Activated CD4-positive, alpha-beta T cell treated with anti-CD3 and anti-CD28 coated beads, Interleukin-2, Interleukin-4, amounts not matched to agents 100 ng/mL and 50 ng/mL, durations not matched to agents 16 hours and 8 hours (primary cell): ENCODE results near the gene TTYH2.
A peak's percentile ranks its signal among the peaks of the same experiment; 100 is the strongest.
"Not testable (repeated sequence)": the region's sequence is repeated elsewhere in the genome, so short reads cannot be mapped to it uniquely, and the experiment has no call there.

Experiments used
- DNase-seq: peaks from one replicate; pipeline ENCODE4 v3.0.0-alpha.2; 2020; ENCODE audit warnings: low spot score

Gene TTYH2

DNA sequence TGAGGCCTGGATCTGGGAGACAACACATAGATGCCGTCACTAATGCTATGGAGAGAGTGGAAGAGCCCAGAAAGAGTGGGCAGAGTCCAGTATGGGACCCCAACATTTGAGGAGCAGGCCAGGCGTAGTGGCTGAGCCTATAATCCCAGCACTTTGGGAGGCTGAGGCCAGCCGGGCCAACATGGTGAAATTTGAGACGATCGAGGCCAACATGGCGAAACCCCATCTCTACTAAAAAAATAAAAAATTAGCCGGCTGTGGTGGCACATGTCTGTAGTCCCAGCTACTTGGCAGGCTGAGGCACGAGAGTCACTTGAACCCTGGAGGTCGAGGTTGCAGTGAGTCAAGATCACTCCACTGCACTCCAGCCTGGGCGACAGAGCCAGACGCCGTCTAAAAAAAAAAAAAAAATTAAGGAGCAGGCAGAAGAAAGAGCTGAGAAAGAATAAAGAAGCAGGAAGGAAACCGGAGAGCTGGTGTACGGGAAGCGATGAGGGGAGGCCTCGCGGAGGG is 54.7 kb downstream of the TTYH2 start:
- no peak for DNase-seq

DNA sequence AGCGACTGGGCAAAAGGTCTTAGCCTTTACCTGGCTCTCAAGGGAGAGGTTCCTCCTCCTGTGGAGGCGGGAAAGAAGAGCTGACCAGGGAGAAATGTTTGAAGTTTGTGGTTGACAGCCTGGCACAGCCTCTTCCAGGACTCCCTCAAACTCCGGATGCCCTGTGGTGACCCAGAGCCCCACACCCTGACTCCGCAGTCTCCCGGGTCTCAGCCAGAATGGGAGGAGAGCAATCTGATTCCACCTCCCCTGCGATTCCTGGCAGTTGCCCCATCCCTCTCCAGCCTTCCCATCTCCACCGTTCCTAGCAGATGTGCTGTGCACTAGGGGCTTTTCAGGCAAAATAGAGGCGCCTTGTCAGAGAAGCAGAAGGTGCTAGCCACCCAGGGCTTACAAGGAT is 55.2 kb downstream of the TTYH2 start:
- DNase-seq = no peak

DNA sequence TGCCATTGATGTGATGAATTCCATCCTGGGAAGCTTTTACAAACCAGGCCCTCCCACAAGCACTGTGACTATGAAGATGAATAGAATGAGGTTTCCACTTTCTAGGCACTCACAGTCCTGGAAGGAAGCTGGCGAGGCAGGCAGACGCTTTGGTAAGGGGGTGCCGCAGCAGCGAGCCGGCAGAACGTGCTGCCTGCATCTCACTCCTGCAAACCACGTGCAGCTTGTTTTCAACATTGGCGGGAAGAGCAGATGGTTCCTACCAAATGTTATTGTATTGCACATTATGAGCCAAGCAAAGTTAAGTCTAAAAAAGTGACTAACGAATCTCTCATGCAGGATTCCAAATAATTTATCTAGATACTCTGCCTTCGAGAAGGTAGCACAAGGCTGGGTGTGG is 57.0 kb downstream of the TTYH2 start:
- no peak for DNase-seq

DNA sequence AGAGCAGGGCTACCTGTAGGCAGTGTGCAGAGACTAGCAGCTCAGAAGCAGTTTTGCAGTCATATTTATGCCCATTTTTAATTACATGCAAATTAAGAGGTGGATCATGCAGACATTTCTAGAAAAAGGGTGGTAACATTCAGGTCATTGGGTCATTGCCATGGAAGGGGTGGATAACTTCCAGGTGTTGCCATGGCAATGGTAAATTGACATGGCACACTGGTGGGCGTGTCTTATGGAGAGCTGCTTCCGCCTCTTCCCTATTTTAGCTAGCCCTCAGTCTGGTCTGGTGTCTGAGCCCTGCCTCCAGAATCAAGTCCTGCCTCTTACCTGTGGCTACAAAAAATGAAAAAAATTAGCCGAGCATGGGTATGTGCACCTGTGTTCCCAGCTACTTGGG is 57.9 kb downstream of the TTYH2 start:
- DNase-seq = no peak

DNA sequence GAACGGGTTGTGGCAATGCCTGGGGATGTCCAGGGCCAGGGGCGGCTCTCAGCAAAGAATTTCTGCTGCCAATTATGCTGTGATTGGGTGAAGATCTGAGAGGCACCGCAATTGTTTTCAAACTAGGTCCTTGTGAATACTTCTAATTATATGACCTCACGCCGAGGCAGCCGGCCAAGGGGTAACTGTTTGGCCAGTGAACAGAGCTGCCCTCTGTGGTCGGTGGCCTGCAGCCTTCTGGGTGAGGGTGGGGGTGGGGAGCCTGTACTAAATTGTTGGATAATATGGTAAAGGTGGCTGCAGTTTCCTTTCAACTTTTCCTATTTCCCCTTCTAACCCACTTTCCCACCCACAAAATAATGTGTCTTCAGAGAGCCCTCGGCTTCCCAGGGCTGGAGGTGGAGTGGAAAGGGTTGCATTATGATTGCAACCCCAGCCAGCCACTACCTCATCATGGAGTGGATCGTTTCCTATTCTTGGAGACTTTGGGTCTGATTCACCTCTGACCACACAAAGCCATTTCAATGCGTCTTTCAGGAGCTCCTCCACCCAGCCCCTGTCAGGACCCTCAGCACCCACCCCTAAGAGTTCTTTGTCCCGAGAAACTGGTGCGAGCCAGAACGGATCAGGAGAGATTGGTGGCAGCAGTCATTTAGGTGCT is 58.7 kb downstream of the TTYH2 start:
- no peak for DNase-seq

DNA sequence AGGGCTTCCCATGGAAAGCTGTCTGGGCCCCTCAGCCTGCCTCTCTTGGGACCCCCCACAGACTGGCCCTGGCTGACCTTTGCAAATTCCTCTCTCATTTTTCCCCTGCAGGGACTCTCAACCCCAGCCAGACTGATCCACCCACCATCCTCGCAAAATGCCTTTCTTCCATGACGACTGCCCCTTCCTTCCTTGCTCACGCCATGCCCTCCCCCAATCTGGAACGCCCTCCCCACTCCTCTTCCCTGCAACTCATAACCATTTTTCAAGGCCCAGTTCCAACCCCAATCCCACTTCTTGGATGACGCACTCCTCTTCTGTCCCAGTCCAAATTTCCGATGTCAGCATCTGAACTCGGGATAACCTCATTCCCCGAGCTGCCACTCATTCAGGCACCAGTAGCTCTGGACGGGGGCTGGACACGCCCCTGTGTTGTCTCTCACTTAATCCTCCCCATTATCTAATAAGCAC is 59.4 kb downstream of the TTYH2 start:
- no peak for DNase-seq

DNA sequence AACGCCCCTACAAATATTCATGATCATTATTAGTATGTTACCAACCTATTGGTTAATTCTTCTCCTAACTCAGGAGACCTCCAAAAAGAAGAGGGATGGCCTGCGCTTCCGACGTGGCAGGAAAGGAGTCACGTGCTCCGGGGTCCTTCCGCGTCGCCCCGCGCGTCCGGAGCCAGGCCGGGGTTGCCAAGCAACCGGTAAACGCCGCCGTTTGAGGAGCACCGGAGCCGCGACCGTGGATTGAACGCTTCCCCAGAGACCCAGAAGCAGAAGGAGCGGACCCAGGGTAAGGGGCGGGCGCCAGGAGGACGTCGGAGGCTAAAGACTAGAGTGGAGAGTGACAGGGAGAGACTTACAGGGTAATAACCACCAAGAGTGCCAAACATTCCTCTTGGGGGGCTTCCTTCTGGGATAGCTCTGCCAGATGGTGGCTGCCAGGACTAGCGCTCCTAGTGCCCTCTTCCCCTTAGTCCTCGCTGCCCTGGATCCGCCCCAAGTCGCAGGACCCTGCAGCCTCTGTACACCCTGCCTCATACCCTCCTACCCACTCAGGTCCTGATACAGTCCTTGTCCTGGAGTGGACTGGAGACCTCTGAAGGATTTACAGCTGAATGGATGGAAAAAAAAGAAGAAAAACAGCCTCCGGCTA is 60.8 kb downstream of the TTYH2 start, which contains the start of gene DNAI2:
DNAI2 (plus strand) TSS at position 175 of the 649 bp plus-strand sequence. CDS start 7,584 bp downstream, outside the sequence.
- DNase-seq = no peak

DNA sequence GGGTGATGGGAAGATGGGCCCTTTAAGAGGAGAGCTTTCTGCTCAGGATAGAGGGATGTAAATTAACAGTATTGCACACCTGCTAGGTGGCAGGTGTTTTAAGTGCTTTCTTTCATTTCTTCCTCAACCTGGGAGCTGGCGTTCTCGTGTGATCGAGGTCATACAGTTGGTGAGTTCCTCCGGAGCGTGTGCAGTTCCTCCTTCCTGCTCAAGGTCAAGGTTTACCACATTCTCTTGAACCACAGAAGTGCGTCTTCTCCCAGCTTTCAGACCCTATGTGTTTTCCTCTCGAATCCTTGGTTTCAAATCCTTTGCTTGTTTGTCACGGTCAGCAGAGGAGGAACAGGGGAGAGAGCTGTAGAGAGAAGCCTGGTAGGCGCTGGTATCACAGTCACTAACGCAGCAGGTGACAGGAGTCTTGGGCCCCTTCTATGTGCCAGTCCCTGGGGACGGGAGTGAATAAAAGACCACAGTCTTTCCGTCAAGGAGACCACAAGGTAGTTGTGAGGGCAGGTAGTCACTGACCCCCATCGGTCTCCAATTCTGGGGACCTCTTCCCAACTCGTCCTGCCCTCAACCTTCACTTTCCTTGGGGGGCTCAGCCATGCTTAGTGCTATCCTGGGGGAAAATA is 61.5 kb downstream of the TTYH2 start:
- no peak for DNase-seq

DNA sequence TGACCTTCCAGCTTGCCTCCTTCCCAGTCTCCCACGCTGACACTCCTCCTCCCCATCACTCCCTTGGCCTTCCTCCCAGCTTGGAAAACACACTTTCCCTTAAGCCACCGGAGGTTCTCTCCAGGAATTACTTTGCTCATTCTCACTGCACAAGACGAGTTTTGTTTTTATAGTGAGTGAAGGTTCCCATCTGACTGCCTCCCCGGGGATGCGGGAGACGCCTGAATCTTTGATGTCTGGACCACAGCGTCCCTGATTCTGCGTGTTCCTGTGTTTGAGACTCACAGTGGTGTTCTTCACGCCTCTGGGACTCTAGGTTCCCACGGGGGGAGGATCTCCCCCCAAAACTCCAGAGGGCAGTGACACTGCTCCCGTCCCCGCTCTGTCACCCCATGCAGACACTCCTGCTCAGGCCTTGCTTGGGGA is 62.7 kb downstream of the TTYH2 start:
- no peak for DNase-seq

DNA sequence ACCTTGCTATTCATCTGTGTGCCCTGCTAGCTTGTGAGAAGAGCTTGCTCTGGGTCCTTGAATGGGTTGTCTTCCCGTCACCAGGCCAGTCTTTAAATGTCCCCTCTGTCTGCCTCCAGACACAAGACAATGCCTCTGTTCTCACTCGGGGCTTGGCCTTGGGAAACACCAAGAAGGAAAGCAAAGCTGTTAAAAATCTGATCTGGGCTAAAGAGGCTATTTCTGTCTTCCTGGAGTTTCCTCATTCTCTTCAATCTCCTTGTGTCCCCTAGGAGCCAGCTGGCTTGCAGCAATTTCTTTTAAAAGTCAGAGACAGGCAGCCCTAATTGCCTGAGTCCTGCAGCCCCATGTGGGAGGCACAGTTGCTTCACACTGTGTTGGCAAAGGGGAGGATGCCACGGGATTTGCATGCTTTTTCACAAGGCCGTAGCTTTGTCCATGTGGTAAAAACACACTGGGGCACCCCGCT is 63.2 kb downstream of the TTYH2 start:
- no peak for DNase-seq

DNA sequence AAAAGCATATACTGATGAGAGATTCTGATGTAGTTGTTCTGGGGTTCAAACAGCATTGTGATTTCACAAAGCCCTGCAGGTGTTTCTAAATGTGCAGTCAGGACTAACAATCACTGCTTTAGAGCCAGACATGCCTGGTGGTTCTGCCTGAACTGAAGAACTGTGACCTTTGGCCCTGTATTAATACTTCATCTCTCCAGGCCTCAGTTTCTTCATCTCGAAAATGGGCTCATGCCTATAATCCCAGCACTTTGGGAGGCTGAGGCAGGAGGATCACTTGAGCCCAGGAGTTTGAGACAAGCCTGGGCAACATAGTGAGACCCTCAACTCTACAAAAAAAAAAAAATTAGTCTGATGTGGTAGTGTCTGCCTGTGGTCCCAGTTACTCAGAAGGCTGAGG is 64.6 kb downstream of the TTYH2 start:
- no peak for DNase-seq

DNA sequence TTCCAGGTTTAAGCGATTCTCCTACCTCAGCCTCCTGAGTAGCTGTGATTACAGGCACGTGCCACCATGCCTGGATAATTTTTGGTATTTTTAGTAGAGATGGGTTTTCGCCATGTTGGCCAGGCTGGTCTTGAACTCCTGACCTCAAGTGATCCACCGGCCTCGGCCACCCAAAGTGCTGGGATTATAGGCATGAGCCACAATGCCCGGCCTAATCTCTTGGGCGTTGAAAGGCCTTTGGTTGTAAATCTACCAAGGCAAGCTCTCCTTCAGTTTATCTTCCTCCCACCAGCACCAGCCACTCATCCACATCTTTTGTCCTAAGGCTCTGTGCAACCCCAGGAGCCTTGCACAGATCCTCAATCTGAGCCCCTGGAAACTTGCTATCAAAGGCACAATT is 66.2 kb downstream of the TTYH2 start:
- DNase-seq = not testable (repeated sequence)

DNA sequence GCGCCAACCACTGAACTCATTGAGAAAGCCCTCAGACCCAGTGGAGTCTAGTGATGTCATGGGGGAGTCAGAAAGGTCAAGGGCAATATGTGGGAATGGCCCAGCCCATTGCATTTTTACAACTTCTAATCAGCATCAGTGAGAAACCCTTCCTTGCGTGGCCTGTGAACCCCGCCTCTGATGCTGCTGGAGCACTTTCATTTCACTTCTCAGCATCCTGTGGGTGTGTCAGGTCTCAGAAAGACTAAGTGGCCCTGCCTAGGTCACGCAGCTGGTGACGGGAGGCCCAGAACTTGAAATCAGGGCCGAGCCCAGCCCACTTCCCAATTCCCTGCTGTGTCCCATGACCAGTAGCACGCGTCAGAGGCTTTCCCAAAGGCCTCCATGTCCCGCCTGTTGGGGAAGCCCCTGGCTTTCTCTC is 66.7 kb downstream of the TTYH2 start:
- peak; percentile 76 for DNase-seq

DNA sequence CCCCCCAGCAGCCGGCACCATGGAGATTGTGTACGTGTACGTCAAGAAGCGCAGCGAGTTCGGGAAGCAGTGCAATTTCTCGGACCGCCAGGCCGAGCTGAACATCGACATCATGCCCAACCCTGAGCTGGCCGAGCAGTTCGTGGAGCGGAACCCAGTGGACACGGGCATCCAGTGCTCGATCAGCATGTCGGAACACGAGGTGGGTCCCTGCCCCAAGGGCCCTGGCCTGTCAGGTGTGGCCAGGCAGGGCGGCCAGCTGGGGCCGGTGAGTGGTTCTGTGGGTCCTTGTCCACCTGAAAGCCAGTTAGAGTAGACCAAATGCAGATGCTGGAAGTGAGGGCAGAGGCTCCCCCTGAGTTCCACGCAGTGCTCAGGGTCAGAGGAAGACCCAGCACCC is 68.4 kb downstream of the TTYH2 start:
- no peak for DNase-seq

DNA sequence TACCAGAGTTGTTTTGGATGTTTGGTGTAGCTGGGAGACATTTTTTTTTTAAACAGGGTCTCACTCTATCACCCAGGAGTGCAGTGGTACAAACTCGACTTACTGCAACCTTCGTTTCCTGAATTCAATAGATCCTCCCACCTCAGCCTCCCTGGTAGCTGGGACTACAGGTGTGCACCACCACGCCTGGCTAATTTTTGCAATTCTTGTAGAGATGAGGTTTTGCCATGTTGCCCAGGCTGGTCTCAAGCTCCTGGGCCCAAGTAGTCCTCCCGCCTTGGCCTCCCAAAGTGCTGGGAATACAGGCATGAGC is 68.9 kb downstream of the TTYH2 start:
- DNase-seq = not testable (repeated sequence)

DNA sequence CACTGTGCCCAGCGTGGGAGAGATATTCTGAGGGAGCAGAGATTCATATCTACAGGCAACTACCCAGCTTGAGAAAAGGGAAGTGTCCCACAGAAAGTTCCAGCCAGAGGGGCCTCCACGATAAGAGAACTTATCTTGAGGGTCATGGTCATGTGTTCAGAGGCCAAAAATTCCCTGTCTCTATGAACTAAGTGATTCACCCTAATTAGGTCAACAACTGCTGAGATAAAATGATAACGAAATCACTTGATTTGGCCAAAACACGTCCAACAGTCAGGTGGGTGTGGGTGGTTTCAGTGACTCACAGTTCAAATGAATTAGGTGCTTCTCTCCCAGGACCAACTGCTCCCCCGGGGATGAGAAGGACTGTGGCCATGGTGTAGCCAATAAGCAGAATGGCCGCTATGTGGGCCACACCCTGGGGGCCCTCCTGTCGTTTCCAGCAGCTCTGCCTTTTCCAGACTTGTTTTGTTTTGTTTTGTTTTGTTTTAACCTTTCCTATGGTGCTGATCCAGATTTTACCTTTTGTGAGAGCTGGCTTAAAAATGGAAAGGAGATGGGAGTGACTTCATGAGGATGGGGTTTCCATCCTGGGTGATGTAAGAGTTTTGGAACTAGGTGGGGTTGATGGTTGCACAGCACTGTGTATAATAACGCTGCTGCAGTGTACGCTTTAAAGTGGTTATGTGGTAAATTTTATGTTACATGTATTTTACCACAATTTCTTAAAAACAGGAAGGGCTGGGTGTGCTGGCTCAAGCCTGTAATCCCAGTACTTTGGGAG is 69.4 kb downstream of the TTYH2 start:
- DNase-seq = peak; percentile 67

DNA sequence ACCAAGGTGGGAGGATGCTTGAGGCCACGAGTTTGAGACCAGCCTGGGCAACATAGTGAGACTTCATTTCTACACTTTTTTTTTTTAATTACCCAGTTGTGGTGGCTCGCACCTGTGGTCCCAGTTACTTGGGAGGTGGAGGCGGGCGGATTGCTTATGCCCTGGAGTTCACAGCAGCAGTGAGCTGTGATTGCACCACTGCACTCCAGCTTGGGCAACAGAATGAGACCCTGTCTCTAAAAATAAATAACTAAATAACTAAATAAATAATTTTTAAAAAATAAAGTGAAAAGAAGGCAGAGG is 70.0 kb downstream of the TTYH2 start:
- DNase-seq = no peak

DNA sequence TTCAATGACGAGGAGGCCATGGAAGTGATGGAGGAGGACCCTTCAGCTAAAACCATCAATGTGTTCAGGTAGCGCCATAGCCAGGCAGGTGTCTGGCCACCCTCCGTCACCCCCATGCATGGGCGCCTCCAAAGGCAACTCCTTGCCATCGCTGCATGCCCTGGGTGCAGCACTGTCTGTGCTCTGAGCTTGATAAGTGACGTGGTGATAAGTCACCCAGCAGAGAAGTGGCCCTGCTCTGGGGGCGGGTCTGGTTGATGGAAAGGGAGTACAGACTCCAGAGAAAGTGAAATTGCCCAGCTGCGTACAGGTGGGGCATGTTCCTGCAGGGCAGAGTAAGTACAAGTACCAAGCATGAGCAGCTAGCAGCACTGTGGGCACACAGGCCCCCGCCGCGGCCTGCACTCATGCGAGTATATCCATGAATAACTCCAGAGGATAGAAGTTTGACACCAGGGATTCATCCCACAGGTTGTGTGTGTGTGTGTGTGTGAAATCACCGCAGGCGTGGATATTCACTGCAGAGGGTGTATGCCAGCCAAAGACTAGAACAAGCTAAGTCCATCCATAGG is 73.7 kb downstream of the TTYH2 start:
- DNase-seq = no peak

DNA sequence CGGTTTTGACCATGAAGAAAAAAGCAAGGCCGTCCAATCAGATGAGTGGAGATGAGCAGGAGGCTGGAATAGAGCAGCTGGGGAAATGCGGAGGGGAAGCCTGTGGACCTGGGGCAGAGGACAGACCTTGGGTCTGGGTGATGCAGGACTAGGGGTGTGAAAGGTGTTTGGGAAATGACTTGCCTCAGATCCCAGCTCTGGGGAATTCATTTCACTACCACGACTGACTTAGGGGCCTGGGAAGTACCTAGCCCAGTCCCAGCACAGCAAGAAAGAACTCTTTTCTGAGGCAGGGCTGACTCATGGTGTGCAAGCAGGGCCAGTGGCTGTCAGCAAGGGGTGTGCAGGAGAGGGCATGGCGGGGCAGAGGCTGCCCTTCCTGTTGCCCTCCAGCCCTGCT is 75.4 kb downstream of the TTYH2 start:
- peak; percentile 54 for DNase-seq

DNA sequence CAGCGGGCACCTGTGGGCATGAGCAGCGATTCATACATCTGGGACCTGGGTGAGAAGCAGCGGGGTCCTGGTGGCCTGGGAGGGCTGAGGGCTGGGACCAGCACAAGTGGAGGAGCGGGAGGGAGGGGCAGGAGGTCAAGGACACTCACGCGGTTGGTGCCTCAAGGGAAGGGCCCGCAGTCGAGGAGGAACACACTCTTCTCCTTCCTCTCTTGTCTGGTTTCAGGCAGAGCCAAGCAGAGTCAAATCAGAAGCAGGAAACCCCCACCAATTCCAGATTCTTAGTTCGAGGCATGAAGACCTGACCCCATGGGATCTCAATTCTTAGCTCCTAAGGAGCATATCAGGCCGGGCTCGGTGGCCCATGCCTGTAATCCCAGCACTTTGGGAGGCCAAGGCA is 76.3 kb downstream of the TTYH2 start:
- no peak for DNase-seq

DNA sequence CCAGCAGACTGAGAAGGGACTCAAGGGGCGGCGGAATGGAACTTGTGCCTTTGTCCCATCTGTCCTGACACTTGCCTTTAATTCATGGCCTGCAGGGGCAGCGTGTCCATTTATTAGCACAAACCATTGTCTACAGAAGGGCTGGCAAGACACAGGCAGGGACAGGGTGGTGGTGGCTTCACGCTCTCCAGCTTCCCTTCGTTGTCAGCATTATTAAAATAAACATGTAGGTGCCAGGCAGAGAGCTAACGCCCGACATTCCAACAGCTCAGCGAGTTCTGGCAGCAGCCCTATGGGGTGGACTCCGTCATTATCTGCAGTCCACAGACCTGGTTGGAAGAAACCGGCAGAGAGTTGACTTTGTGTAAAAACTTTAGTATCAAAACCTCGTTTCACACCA is 77.0 kb downstream of the TTYH2 start:
- no peak for DNase-seq

DNA sequence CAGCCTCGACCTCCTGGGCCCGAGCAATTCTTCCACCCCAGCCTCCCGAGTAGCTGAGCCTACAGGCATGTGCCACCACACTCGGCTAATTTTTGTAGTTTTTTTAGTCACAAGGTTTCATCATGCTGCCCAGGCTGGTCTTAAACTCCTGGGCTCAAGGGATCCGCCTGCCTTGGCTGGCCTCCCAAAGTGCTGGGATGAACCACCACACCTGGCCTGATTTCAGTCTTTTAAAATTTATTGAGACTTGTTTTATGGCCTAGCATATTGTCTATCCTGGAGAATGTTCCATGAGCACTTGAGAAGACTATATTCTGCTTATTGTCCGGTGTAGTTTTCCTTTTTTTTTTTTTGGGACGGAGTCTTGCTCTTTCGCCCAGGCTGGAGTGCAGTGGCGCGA is 79.1 kb downstream of the TTYH2 start:
- no peak for DNase-seq
